ENCODE data around the gene MTHFD1. TPM values are rescaled to one million over a fixed set of nuclear protein-coding genes. Genes with fewer than 3 reads are reported as not detected.

The MTHFD1 gene
- total RNA-seq, 6 donors from 2014 or later: 16.8 to 59.8 (median 29.6) TPM

DNA sequence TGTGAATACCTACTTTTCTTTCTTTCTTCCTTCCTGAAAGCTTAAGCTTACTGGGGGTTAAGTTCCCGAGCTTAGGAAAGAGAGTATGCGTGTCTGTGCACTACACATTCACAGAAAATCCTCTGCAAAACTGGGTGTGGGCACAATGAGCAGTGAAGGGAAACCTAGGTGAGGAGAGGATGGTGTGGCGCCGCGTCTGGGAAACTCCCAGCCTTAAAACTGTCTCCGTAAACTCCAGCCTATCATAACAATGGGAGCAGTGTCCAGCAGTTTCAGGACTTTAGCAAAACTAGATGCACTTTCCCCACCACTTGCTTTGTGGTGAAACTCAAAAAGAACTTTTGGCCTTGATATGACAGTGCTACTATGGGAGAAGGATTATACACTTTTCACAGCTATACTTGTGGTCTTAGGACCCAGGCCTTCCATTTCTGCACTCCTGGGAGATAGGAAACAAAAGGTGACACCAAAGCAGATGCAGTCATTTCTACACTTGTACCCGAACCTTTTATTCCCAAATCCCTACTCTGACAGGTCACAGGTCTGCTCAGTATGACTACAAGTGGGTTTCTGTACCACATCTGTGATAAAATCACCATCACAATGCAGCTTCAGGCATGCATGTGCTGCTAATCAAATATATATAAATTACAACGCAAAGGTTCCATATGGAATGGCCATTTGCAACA is 87.6 kb downstream of the MTHFD1 start:
- ATAC-seq (ENCODE audit: low FRiP score in 2 of 2): no peak
- Histone ChIP-seq H3K4me1 (no peaks in the 10 kb centered on the region), H3K27me3 (no peaks in the 10 kb centered on the region), H3K9me3 (no peaks in the 10 kb centered on the region), H3K36me3 (peaks cover 0 to 6% (median 0%) of the 10 kb centered on the region in 4 donors), H3K4me3 (no peak overlapping the region), H3K27ac (no peak overlapping the region)
- TF ChIP-seq EP300 (IDR thresholded peaks at IDR 0.05) (no peak), CTCF (IDR thresholded peaks at IDR 0.05) (no peak)
- no peak for DNase-seq
- 93 to 97% methylated on average over 8 of the region's 8 CpGs for WGBS, 2 donors

DNA sequence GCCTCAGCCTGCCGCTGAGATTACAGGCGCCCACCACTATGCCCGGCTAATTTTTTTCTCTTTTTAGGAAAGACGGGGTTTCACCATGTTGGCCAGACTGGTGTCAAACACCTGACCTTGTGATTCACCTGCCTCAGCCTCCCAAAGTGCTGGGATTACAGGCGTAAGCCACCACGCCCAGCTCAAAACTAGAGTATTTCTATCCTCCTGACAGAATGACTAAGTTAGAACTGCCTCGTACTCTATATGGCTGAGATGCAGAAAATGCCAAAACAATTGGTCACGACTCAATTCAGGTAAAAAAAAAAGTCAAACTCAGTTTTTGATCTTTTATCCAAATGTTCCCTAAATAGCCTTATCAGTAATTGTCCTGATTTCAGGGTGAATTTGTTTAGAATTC is 88.3 kb downstream of the MTHFD1 start:
- peaks cover 0 to 6% (median 2%) of the 10 kb centered on the region in 4 donors for H3K36me3 ChIP-seq
- TF ChIP-seq POLR2A (IDR thresholded peaks at IDR 0.05) (no peak), POLR2AphosphoS5 (IDR thresholded peaks at IDR 0.05) (no peak), CTCF (IDR thresholded peaks at IDR 0.05) (no peak), EP300 (IDR thresholded peaks at IDR 0.05) (no peak)
- H3K4me1 ChIP-seq: no peaks in the 10 kb centered on the region
- ATAC-seq (ENCODE audit: low FRiP score in 2 of 2) (no peak), DNase-seq (no peak)
- no peak overlapping the region for H3K27ac ChIP-seq
- 94 to 95% methylated on average over 8 of the region's 8 CpGs for WGBS, 2 donors
- no peaks in the 10 kb centered on the region for H3K9me3 ChIP-seq
- H3K27me3 ChIP-seq: no peaks in the 10 kb centered on the region
- H3K4me3 ChIP-seq: no peak overlapping the region

- no peak for ATAC-seq (ENCODE audit: low FRiP score in 2 of 2)
Observed at GRCh38 chr14:64478634-64479250, 90.6 kb downstream of the MTHFD1 start.

GRCh38 chr14:64488590-64489099 is 100.5 kb downstream of the MTHFD1 start:
- ATAC-seq (ENCODE audit: low FRiP score in 2 of 2) (no peak), DNase-seq (no peak)
- peaks cover 0 to 48% (median 18%) of the 10 kb centered on the region in 4 donors for H3K36me3 ChIP-seq
- no peaks in the 10 kb centered on the region for H3K27me3 ChIP-seq
- WGBS, 2 donors: 89 to 95% methylated on average over 5 of the region's 5 CpGs
- no peaks in the 10 kb centered on the region for H3K4me1 ChIP-seq
- H3K4me3 ChIP-seq: no peak overlapping the region
- no peaks in the 10 kb centered on the region for H3K9me3 ChIP-seq
- H3K27ac ChIP-seq: no peak overlapping the region
- TF ChIP-seq CTCF (IDR thresholded peaks at IDR 0.05): no peak
- TF ChIP-seq EP300 (IDR thresholded peaks at IDR 0.05): no peak

More at GRCh38 chr14:64478634-64479250, 90.6 kb downstream of the MTHFD1 start:
- H3K4me1 ChIP-seq: no peaks in the 10 kb centered on the region
- no peak overlapping the region for H3K27ac ChIP-seq
- H3K27me3 ChIP-seq: no peaks in the 10 kb centered on the region
- no peak for DNase-seq
- H3K36me3 ChIP-seq: peaks cover 0 to 6% (median 2%) of the 10 kb centered on the region in 4 donors
- no peaks in the 10 kb centered on the region for H3K9me3 ChIP-seq
- no peak for TF ChIP-seq POLR2A (IDR thresholded peaks at IDR 0.05)
- TF ChIP-seq EP300 (IDR thresholded peaks at IDR 0.05): no peak
- peak in 4 of 6 experiments; percentile 16 to 45 (median 35) for TF ChIP-seq CTCF (IDR thresholded peaks at IDR 0.05)
- no peak for TF ChIP-seq POLR2AphosphoS5 (IDR thresholded peaks at IDR 0.05)
- no peak overlapping the region for H3K4me3 ChIP-seq
